Ecto neural progenitor cell (in vitro differentiated cells): ENCODE results near the gene RPRD1B.
"Not testable (repeated sequence)": the region's sequence is repeated elsewhere in the genome, so short reads cannot be mapped to it uniquely, and the experiment has no call there.

ENCODE experiments used
- DNase-seq: peaks from one replicate; pipeline ENCODE4 v3.0.0-alpha.2; 2018; ENCODE audit warnings: low spot score

The RPRD1B gene

DNA sequence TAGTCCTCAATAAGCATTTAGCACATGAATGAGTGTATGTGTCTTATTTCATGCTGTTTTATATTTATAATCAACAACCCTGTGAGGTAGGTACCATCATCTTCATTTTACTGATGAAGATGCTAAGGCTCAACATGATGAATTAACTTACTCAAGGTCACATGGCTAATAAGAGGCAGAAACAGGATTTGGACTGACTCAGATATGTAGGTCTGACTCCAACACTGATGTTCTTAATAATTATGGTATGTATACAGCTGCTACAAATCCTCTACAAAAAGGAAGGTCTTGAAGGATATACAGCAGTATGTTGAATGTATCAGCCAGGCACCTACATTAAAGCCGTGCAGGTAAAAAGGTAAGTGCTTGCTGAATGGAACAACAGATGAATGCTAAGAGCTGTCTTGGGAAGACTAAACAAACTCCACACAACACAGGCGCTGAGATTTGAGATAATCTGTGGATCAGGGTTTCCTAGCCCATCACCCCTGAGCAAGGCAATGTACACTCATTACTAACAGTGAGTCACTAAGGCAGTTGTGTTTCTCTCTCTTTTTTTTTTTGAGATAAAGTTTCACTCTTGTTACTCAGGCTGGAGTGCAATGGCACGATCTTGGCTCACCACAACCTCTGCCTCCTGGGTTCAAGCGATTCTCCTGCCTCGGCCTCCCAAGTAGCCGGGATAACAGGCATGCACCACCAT is 32.2 kb upstream of the RPRD1B start:
- no peak for DNase-seq

DNA sequence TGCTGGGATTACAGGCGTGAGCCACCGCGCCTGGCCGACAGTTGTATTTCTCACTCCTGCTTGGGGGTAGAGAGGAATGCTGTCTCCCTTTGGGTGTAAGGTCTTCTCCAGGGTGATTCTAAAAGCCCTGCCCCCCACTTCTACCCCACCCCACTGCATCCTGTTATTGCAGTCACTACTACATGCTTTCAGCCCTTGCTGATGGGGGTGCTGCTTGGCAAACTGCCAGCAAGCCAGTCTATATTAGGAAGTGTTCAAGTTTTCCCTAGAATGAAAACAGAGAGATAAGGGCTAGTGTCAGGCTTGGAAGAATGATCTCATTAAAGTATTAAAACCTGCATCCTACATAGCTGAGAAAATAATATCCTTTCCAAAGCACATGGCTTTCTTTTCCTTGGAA is 31.6 kb upstream of the RPRD1B start:
- DNase-seq = no peak

DNA sequence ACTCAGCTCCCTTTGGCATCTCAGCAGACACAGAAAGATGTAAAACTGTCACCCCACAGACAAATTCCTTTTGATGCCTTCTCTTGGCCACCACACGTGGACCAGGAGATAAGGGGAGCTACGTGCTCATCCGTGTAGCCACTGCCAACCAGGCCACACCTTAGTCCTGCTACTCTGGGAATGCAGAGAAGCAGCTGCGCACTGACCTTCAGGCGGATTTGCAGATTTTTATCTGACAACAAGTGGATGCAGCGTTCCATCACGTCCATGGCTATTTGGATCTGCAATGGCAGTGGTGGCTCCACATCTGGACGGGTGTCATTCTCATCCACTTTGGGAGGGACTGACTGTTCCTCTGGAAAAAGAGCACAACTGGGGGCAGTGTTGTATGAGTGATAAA is 31.1 kb upstream of the RPRD1B start:
- DNase-seq = no peak

DNA sequence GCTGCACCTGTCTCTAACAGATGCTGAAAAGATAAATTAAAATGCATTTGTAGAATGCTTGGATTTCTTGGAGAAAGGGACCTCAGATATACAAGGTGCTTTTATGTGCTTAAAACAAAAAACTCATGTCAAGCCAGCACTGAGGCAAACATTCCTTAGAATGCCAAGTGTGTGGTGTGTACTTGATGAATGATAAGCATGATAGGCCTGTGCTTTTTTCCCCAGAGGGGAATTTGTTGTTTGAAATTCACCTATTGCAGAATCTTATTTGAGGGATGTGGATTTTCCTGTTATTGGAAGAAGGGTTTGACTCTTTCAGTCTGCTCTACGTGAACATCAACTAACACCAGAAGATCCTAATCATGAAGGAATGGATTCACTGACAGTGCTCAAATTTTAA is 29.1 kb upstream of the RPRD1B start:
- DNase-seq = no peak

DNA sequence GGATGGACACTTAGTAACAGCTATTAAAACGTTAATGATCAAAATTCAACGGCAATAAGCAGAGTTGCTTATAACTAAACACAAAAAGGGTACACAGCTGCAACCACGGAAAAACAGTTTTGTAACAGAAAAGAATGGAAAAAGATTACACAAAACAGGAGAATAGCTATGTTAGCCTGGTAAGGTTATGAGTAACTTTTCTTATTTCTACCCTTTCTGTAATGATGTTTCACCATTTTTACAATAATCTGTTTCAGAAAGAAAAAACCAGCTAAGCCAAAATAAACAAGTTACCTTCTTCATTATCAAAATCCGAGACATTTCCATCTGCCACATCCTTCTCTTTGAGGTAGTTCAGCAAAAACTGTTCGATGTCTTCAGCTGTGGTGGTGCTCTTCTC is 27.6 kb upstream of the RPRD1B start:
- no peak for DNase-seq

DNA sequence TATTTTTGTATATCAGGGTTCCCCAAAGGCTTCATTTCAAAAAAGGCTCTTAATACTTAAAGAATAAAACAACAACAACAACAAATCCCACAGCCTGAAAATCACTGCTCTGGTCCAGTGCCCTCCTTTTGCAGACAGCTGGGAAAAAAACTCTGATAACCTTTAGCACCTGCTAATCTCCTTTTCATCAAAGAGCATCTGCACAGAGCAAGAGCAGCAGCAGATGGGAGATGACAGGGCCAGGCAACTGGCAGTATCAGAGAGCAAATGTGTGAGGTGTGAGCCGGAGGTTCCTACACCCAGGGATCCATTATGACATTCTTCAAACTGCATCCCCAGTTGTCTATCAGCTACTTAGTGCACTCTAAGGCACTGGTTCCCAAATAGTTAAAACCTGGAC is 26.0 kb upstream of the RPRD1B start:
- no peak for DNase-seq

DNA sequence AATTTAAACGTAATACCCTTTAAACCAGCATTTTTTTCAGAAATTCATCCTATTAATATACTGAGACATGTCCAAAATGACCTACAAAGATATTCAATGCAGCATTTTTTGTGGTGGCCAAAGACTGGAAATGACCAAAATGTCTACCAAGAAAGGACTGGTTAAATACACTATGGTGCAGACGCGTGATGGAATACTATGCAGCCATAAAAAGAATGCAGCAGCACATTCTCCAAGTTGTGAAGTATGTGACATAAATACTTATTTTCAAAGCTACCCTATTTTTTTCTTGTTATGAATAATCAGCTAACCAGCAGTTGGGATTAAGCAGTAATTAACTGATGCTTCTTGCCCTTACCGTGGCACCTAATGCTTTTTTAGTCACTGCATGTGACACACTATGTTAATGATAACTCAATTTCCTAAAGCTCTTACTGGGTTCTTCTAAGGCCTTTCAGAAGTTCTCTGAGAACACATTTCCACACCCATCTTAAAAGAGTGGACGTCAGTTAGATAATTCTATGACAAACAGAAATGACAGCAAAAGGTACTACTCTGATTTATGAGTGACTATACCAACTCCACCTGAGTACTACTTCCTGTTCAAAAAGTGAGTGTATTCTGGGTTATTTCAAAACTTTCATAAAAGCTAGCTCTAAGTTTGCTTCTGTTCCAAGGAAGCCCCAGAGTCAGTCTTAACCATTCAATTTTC is 25.2 kb upstream of the RPRD1B start:
- DNase-seq = no peak

DNA sequence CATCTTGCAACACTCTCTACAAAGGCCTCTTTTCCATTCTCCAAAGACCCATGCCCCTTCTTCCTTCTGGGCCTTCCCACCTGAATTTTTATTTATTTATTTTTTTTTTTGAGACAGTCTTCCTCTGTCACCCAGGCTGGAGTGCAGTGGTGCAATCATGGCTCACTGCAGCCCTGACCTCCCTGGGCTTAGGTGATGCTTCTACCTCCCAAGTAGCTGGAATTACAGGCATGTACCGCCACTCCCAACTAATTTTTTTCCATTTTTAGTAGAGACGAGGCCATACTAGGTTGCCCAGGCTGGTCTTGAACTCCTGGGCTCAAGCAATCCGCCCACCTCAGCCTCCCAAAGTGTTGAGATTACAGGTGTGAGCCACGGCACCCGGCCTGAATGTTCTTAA is 24.1 kb upstream of the RPRD1B start:
- DNase-seq = not testable (repeated sequence)

DNA sequence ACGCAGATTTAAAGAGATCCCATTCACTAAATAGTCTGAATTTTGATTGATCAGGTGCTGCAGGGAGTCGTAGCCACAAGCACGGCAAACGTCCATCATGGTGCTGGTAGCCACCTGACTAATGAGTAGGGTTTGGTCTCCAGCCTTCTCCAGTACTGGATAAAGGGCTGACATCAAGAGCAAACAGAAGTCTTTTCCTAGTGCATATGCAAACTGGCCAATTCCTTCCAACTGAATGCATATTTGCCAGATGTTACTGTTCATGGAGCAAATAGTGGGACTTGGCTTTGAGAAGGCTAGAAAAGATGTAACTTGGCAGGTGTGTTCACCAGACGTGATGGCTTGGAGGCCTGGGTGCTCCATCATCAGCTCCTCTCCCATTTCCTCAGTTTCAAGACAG is 21.9 kb upstream of the RPRD1B start:
- no peak for DNase-seq

DNA sequence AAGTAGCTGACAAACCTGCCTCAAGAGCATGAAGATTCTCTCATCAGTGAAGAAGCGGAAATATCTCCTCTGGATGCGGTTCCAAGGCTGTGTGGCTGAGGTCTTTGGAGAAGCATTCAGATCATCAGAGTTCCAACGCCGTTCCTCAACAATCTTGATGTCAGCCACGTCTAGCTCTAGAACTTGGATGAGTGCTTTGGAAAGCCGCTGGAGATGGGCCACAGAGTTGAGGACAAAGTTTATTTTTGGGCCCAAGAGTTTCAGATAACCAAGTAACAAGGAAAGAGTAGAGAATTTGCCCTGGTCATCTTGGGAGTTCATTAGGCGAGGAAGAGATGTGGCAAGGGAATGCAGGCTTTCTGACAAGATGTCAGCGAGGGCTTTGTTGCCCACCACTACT is 21.2 kb upstream of the RPRD1B start:
- DNase-seq = no peak

DNA sequence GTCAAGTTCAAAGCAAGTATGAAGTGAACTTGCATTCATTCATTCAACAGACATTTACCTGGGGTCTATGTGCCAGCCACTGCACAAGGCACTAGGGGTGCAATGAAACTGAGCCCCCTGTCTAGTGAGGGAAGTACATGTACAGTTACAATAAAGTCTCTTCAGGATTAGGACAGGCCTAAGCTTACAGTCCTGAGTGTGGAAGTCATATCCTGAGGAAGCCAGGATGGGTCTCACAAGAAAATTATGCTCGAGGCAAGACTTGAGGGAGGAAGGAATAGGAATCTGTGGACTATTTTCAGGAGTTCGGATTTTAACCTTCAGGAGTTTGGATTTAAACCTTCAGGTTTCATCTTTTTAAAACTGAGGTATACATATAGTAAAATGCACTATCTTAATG is 19.7 kb upstream of the RPRD1B start:
- DNase-seq = no peak

DNA sequence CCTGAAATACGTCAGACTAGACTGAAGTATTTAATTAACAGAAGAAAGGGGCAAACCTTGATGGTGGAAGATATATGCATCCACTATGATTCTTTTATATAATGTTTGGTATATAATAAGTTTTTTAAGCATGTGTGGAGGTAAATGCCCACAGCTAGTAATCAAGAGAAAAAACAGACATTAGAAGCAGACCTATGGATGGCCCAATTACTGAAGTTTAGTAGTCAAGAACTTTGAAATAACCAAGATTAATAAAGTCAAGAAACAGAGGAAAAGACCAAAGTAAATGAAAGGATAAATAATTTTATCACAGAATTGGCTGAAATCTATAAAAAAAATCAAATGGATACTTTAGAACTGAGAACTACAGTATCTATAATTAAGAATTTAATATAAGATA is 15.6 kb upstream of the RPRD1B start:
- DNase-seq = no peak

DNA sequence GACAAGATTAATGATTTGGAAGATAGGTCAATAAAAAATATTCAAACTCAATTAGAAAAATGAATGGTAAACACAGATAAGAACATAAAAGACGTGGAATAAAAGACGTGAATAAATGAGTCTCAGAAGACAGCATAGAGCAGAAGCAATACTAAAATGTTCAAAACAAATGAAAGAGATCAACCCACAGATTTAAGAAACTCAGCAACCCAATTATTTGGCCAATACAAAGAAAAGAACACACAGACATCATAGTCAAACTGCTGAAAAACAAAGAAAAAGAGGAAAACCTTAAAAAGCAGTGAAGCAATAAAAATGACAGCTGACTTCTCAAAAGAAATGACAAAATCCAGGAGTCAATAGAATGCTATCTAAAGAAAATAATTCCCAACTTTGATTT is 15.2 kb upstream of the RPRD1B start:
- DNase-seq = no peak

DNA sequence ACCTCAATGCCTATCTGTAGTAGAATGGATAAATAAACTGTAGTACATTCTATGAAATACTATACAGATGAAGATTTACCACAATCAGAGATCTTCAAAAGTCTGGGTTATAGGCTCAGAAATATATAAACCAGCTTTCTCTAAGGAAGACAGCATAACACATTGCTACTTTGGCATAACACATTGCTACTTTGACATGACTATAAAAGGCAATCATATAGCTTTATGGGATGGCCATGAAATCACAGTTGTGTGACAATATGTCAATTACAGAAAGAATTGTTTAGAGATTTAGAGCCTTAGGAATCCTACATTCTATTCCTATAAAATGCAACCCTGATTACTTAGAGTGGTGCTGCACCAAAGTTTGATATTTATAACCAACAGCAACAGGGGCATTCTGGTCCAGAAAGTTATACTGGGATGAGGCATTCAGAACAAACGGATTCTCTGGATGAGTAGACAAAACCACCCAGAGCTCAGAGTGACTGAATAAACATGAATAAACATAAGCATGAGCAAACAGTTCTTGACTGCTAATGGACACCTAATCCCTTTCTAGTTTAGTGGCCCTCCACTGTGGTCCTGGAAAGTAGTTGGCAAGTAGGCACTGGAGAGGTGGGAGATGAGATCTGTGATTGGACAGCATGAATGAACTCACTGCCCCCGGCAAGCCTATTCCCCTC is 12.3 kb upstream of the RPRD1B start:
- no peak for DNase-seq

DNA sequence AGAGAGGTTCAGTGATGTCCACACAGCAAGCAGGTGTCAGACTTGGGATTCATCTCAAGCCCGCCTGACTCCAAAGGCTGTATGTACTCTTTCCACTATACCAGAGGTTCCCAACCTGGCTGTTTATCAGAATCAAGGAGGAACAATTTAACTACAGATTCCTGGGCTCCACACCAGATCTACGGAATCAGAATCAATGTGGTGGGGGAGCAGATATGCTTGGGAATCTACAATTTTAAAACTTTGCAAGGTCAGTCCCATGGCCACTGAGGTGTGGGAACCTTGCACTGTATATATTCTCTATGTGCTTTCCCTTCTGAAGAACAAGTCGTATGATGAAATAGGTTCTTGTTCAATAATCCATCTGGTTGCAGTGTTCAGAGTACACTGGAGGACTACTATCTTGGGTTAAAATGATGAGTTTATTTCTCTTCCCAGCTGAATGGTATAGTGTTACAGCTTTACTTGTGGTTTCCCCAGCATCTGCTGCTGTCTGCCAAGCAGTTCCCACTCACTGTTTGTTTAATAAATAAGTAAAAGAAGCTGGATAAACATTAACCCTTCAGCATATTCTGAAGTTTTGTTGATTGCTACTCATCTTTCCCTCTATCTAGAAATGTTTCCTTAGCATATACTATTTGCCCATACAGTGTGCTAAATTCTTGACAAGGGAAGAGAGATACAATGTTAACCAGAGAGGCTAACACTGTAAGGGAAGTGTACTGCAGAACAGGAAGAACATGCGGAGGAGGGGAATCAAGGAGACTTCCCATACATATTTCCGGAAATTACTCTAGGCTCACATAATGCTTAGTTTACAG is 10.2 kb upstream of the RPRD1B start:
- DNase-seq = no peak

DNA sequence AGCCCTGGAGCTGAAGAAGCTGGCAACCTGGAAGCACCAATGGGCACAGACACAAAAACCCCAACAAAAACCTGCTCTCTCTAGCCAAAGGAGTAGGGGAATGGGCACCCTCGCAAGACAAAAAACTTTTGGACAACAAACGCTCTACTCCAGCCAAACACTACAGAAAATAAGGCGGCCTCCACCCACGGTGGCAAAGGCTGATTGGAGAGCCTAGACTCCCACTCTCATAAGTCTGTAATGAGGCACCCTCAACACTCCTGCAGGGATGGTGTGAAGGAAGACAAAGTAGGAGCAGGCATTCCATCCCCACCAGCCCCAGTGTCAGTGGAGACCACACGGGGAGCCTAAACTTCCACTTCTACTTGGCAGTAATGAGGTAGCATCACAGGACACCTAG is 9.1 kb upstream of the RPRD1B start:
- DNase-seq = no peak

DNA sequence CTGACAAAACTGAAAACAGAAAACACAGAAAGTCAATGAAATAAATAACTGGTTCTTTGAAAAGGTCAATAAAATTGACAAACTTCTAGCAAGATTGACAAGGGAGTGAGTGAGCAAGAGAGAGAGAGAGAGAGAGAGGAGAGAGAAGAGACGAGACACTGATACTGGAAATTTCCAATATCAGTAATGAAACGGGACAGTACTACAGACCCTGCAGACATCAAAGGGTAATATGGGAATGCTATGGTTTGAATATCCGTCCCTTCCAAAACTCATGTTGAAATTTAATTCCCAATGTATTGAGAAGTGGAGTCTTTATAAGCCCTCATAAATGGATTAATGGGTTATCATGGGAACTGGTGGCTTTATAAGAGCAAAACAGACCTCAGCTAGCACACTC is 4.1 kb upstream of the RPRD1B start:
- DNase-seq = no peak

DNA sequence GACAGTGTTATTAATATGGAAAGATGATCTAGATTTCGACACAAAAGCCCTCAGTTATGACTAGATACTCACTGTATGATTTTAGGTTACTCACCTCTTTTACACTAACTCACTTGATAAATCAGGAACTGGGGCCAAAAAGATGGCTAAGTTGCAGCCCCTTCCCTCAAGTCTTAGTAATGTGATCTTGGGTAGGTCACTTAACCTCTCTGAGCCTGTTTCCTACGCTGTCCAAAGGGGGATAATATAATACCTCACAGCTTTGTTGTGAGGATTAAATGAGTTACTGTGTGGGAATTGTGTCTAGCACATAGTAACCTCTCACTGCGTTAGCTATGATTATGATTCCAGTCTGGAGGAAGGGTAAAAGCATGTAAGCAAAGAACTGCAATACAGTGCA is 1.6 kb upstream of the RPRD1B start:
- DNase-seq = no peak

DNA sequence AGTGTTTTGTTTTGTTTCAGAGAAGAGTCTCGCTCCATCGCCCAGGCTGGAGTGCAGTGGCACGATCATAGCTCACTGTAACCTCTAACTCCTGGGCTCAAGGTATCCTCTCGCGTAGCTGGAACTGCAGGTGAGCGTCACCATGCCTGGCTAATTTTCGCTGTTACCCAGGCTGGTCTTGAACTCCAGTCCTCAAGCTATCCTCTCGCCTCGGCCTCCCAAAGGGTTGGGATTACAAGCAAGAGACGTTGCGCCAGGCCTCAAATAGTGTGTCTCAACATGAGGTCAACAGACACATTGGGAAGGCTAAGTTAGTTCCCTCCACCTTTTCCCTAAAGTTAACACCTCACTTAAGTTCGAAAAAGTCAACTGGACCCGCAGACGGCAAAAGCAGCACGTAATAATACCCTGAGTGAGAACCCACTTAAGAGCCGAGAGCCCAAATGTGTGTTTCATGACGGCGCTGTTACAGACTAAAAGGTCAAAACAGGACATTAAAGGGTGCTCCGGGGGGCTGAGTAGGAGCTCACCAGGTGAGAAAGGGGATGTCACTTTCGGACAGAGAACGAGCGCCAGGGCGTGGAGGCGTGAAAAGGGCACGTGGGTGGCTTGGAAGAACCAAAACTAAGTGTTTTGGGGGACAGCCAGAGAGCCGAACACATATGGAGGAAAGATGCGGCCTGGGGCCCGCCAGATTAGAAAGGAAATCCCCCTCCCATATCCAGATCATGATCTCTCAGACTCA is 789 bp upstream of the RPRD1B start:
- DNase-seq = no peak

DNA sequence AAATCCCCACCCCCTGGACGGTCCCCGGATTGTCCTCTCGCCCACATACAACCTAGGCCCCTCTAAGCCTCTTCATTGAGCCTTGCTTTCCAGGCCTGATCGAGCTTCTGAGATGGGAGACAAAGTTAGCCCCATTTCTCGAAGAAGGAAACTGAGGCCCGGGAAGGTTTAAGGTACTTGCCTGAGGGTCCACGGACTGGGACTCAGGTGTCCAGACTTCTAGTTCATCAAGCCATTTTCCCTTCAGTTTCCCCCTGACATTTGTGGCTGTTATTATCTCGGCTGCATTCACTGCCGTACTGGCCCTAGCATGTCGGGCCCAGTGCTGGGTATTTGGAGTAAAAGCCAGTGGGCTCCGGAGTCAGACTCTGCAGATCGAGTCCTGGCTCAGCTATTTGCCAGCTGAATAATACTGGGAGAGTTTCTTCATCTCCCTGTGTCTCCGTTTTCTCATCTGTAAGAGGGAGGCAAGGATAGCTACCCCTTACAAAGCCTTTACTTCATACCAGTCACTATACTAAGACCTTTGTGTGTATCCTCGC is 633 bp downstream of the RPRD1B start:
- DNase-seq = no peak

DNA sequence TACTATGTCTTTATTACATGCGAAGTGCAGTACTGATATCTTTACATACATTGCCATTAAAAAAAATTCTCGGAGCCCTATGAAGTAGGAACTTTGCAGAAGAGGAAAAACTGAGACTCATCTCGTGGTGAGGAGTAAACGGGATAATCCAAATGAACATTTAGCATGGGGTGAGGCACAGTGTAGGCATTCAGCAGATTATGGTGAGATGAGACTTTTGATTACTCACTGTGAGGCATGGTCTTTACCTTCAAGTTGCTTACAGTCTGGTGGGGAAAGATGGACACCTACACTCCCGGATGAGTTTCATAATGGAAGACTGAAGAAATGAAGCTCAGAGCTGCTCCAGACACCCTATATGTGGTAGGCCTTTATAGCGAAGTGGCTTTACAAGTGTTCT is 1.4 kb downstream of the RPRD1B start:
- DNase-seq = no peak

DNA sequence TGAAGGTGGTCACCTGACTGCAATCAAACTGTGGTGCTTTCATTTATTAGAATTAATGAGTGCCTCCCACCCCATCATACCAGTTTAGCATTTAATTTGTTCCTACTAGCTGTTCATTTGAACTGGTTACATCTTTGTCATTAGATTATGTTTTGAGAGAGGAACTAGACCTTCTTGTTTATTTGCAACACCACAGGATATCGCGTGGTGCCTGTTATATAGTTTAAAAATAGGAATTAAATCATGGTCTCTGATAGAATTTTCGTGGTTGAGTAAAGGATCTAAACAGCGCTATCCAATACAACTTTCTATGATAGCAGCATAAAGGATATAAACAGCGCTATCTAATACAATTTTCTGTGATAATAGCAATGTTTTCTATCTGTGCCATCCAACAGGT is 2.8 kb downstream of the RPRD1B start:
- no peak for DNase-seq
